Activated CD4-positive, CD25-positive, alpha-beta regulatory T cell (primary cell): ENCODE measurements around the gene RAB14.
A peak's percentile ranks its signal among the peaks of the same experiment; 100 is the strongest.

Source experiments
- DNase-seq, 4 experiments: peaks; one replicate each; lab custom pipeline; 2025; lab: John Stamatoyannopoulos, UW

The RAB14 gene

GRCh38 chr9:121219530-121219929 is 17.9 kb upstream of the RAB14 start:
- DNase-seq, result no peak

GRCh38 chr9:121218357-121219027 is 16.8 kb upstream of the RAB14 start:
- no peak for DNase-seq

GRCh38 chr9:121217609-121218292 is 16.1 kb upstream of the RAB14 start:
- DNase-seq, result no peak

- no peak for DNase-seq
Measured at GRCh38 chr9:121216271-121216805, 14.7 kb upstream of the RAB14 start.

GRCh38 chr9:121214005-121214404 is 12.3 kb upstream of the RAB14 start:
- no peak for DNase-seq

DNA sequence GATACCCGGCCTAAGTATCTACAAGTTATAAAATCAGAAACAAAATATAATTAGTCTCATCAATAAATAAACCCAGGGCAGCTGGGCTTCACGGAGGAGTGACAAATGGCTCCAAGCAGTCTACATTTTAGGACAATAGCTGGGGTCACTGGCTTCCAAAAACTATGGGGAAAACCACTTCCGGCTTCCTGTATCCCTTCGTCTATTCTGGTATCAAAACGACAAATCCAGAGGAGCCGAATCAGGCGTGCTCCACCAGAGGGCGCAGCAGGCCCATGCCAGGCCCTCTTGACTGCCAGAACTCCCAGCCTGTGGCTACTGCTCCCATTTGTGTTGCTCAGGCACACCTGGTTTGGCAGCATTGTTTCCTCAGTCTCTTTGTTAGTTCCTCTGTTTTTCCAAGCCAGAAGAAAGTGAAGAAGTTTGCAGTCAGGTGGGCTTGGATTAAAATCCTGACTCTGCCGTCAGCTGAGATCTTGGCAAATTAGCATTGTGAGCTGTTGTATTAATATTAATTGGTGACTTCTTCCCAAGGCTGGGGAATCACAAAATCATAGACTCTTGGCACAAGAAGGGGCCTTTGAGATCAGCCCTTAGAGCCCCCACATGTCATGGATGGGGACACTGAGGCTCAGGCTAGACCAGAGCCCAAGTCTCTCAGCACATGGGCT is 11.6 kb upstream of the RAB14 start:
- peak; percentile 26 to 51 (median 34) for DNase-seq

DNA sequence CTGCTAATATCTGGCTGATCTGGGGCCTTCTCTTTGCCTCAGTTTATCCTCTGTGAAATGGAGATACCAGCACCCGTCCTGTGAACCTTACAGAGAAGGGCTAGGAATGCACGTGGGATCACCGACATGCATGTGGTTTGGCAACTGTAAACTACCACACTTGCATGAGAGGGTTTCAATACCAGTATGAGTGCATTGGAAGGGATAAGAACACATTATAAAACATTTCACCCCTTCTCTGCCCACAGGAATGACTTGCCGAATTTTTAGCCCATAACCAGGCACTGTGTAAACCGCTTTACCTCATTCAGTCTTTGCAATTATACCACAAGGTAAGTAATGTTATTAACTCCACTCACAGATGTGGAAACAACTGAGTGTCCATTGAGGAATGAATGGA is 8.9 kb upstream of the RAB14 start:
- no peak for DNase-seq

DNA sequence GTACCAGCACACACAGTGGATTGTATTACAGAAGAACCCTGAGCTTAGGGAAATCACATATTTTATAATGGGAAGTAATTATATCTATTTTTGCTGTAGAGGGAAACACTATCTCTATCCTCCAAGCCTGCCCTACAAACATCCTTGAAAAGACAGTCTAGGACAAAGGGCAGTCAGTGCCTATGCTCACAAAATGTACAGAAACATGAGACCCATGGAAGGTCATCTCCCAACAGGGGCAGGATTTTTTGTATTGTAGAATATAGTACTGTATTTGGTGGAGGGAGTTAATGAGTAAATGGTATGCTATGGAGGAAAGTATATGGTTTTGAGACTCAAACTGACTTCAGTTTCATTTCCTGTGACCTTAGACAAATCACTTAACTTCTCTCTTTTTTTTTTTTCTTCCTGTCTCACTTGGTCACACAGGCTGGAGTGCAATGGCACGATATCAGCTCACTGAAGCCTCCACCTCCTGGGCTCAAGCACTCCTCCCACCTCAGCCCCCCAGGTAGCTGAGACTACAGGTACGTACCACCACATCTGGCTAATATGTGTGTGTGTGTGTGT is 5.8 kb upstream of the RAB14 start:
- DNase-seq, result no peak

DNA sequence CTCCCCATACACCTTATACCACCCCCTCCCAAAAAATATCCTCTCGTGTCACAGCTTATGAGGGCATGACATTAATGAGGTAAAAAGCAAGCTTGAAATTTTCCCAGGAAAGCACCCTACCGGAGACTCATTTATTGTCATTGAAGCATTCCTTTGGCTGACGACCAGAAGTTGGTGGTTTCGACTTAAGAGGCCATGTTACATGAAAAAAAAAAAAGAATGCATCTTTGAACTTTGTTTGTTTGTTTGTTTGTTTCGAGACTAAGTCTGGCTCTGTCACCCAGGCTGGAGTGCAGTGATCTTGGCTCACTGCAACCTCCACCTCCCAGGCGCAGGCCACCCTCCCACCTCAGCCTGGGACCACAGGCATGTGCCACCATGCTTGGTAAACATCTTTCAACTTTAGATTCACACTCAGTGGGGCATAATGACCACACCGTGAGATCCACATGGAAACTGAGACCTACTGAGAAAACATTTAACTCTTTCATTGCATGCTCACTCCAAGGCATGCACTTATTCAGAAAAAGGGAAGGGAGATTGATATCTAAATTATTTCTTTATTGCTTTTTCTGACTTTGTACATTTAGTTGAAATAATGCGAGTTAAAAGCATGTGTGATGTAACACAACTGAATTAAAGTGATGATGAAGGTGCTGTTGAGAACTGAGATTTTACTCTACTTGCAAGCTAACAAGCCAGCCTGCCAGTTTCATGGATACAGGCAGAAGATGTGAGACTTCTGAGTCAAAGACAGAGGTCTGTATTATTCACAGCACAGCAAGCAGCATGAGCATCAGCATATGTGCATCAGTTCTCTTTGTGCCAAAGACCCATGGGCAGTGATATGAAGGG is 5.1 kb upstream of the RAB14 start:
- DNase-seq, result no peak

DNA sequence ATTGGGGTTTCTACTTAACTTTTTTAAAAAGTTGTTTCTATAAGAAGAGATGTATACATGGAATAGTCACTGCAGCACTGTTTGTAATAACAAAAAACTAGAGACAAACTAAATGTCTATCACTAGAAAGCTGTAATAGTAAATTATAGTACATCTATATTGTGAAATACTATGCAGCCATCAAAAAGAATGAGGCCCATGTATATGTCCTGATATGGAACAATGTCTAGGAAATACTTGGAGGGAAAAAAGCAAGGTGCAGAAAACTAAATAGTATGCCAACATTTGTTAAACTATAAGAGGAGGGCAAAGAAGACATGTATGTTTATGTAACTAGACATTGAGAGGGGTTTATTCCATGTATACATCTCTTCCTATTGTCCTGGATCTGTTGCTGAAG is 2.9 kb upstream of the RAB14 start:
- DNase-seq, result no peak

- DNase-seq, result no peak
Measured at GRCh38 chr9:121204121-121204520, 2.5 kb upstream of the RAB14 start.

DNA sequence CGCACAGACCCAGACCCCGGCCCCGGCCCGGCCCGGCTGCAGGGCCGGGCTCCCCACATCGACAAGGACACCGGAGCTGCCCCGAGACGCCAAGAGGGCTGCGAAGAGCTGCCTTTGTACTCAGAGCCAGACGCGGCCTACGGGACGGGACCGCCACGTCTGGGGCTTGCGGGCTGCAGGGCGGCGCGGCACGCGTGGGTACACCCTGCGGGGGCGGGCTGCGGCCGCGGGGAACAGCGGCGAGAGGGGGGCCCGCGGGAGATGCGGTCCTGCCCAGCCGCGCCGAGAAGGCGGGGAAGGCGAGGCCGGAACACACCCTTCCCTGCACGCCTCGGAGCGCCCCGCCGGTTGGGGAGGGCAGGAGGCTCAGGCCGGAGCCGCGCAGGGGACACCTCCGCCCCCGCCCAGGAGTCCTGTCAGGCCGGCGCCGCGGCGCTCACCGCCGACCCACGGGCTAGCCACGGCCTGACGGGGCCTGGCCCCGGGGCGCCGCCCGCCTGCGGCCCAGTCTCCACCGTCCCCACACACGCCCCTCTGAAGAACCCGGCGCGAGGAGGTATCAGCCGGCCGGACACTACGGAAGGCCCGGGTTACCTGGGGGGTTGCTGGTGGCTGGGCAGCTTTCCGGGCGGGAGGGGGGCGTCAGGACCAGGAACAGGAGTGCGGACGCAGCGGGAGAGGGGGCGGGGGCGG is 478 bp downstream of the RAB14 start:
- DNase-seq, result peak in 3 of 4 experiments; percentile 19 to 32 (median 27)

GRCh38 chr9:121200356-121200755 is 1.3 kb downstream of the RAB14 start:
- DNase-seq, result no peak

GRCh38 chr9:121199921-121200320 is 1.7 kb downstream of the RAB14 start:
- no peak for DNase-seq

- no peak for DNase-seq
Measured at GRCh38 chr9:121198512-121199042, 3.1 kb downstream of the RAB14 start.

GRCh38 chr9:121197132-121197531 is 4.5 kb downstream of the RAB14 start:
- no peak for DNase-seq

DNA sequence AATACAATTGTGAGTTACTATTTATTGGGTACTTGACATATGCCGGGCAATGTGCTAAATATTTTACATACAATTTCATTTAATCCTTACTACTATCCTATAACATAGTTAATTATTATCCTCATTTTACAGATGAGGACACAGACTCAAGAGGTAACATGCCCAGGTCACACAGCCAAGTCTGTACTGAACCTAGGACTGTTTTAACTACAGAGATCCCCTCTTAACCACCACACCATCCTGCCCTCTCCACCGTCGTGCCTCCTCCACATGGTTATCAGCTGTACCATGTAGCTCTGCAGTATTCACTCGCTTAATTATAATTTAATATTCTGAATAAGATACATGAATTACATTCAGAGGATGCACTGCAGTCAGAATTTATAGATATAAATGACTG is 5.3 kb downstream of the RAB14 start:
- no peak for DNase-seq

DNA sequence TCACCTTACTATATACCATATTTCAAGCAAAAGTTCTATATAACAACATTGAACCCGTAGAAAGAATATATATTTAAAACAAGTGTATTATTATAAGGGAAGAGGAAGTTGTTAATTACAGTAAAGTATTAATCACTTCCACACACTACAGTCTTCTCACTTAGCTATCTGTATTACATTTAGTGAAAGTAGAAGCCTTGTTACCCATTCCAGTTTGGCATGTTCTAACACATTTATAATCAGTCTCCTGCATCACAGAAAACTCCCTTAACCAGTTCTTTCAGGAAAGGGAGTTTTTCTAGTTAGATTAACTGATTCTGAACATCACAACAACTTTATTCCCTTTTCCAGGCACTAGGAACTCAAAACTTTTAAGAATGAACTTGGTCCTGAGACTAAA is 6.9 kb downstream of the RAB14 start:
- no peak for DNase-seq

GRCh38 chr9:121192959-121193640 is 8.6 kb downstream of the RAB14 start:
- no peak for DNase-seq

DNA sequence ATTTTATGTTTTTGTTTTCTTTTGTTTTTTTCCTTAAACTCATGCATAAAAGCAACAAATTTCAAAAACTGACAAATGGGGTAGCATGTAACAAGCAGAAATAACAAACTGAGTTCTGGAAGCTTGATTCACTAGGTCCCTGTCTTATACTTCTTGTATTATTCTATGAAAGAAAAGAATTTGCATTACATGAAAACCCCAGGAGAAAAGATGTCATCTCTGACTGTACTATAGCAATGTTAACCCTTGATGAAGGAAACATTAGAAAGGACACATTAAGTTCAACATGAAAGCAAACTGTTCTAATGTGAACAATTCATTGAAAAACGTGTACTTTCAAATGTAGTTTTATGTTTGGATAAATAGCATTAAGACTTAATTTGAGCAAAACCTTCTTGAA is 9.2 kb downstream of the RAB14 start:
- no peak for DNase-seq
